Lower leg skin (tissue), 3 donors: ENCODE data around the gene CDK13.

ENCODE experiments used
- CTCF ChIP-seq, 3 donors: fragments of 450-650 bp; IDR thresholded peaks; one replicate each; pipeline ENCODE4 v1.5.1; 2016; ENCODE audit warnings: antibody characterized with exemption in 3 of 3, mild to moderate bottlenecking in 3 of 3, moderate library complexity in 2 of 3
- POLR2A ChIP-seq, 2 donors: fragments of 450-650 bp; IDR thresholded peaks; one replicate each; pipeline ENCODE4 v1.6.1; 2016 to 2017; ENCODE audit warnings: antibody characterized with exemption in 2 of 2, mild to moderate bottlenecking in 1 of 2, moderate library complexity in 1 of 2

- TF ChIP-seq CTCF (IDR thresholded peaks at IDR 0.05) (no peak), POLR2A (IDR thresholded peaks at IDR 0.05) (no peak)
Observed at GRCh38 chr7:40147371-40148246, 197.6 kb downstream of the CDK13 start.
